ENCODE data around the gene ZBTB9.

Gene ZBTB9

DNA sequence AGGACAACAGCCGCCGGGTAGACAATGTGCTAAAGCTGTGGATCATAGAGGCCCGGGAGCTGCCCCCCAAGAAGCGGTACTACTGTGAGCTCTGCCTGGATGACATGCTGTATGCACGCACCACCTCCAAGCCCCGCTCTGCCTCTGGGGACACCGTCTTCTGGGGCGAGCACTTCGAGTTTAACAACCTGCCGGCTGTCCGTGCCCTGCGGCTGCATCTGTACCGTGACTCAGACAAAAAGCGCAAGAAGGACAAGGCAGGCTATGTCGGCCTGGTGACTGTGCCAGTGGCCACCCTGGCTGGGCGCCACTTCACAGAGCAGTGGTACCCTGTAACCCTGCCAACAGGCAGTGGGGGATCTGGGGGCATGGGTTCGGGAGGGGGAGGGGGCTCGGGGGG lies 16.7 kb upstream of the ZBTB9 start:
- no peak for DNase-seq (ENCODE audit: low read depth in 1 of 2, low spot score in 1 of 2)
- Histone ChIP-seq H3K27me3 (ENCODE audit: insufficient read depth, poor library complexity, severe bottlenecking) (no peaks in the 10 kb centered on the region), H3K4me3 (replicated peaks; ENCODE audit: insufficient read depth, low read length) (no peak overlapping the region), H3K27ac (replicated peaks) (no peak overlapping the region)
- TF ChIP-seq, protein P1, sequence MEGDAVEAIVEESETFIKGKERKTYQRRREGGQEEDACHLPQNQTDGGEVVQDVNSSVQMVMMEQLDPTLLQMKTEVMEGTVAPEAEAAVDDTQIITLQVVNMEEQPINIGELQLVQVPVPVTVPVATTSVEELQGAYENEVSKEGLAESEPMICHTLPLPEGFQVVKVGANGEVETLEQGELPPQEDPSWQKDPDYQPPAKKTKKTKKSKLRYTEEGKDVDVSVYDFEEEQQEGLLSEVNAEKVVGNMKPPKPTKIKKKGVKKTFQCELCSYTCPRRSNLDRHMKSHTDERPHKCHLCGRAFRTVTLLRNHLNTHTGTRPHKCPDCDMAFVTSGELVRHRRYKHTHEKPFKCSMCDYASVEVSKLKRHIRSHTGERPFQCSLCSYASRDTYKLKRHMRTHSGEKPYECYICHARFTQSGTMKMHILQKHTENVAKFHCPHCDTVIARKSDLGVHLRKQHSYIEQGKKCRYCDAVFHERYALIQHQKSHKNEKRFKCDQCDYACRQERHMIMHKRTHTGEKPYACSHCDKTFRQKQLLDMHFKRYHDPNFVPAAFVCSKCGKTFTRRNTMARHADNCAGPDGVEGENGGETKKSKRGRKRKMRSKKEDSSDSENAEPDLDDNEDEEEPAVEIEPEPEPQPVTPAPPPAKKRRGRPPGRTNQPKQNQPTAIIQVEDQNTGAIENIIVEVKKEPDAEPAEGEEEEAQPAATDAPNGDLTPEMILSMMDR (IDR thresholded peaks at IDR 0.05; ENCODE audit: insufficient read depth, low read length), result no peak
- no peak for TF ChIP-seq SPI1 (IDR thresholded peaks at IDR 0.05; ENCODE audit: borderline replicate concordance, low read depth)
- TF ChIP-seq, protein P2, sequence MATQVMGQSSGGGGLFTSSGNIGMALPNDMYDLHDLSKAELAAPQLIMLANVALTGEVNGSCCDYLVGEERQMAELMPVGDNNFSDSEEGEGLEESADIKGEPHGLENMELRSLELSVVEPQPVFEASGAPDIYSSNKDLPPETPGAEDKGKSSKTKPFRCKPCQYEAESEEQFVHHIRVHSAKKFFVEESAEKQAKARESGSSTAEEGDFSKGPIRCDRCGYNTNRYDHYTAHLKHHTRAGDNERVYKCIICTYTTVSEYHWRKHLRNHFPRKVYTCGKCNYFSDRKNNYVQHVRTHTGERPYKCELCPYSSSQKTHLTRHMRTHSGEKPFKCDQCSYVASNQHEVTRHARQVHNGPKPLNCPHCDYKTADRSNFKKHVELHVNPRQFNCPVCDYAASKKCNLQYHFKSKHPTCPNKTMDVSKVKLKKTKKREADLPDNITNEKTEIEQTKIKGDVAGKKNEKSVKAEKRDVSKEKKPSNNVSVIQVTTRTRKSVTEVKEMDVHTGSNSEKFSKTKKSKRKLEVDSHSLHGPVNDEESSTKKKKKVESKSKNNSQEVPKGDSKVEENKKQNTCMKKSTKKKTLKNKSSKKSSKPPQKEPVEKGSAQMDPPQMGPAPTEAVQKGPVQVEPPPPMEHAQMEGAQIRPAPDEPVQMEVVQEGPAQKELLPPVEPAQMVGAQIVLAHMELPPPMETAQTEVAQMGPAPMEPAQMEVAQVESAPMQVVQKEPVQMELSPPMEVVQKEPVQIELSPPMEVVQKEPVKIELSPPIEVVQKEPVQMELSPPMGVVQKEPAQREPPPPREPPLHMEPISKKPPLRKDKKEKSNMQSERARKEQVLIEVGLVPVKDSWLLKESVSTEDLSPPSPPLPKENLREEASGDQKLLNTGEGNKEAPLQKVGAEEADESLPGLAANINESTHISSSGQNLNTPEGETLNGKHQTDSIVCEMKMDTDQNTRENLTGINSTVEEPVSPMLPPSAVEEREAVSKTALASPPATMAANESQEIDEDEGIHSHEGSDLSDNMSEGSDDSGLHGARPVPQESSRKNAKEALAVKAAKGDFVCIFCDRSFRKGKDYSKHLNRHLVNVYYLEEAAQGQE (IDR thresholded peaks at IDR 0.05; ENCODE audit: insufficient replicate concordance, low read depth), result no peak

DNA sequence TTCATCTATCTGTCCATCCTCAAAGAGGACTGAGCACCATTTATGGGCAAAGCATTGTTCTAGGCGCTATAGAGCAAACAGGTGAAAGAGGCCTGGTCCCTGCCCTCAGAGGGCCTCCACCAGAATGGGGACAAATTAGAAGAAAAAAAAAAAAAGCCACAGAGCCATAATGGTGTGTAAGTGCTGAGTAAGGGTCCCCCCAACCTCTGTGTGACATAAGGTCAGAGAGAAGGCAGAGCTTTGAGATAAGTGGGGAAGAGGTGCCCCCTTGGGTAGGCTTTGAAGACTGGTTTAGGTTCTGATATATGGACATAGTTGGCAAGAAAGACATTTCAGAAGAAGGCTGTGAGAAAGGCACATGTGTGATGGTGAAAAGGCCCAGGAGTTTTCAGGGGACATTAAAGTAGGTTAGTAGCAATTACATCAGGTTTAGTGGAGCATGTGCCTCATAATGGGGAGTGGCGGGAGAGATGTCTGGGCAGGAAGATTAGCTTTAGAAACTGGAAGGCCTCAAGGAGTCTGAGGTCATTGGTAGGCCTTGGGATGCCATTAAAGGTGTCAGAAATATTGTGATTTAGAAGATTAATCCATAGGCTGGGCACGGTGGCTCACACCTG lies 15.3 kb upstream of the ZBTB9 start:
- Histone ChIP-seq H3K27ac (replicated peaks) (no peak overlapping the region), H3K4me3 (replicated peaks; ENCODE audit: insufficient read depth, low read length) (no peak overlapping the region), H3K27me3 (ENCODE audit: insufficient read depth, poor library complexity, severe bottlenecking) (no peaks in the 10 kb centered on the region)
- no peak for DNase-seq (ENCODE audit: low read depth in 1 of 2, low spot score in 1 of 2)
- no peak for TF ChIP-seq POLR2AphosphoS5 (IDR thresholded peaks at IDR 0.05; ENCODE audit: low read depth)
- TF ChIP-seq, protein P1 (IDR thresholded peaks at IDR 0.05; ENCODE audit: insufficient read depth, low read length), result no peak
- TF ChIP-seq, protein P2 (IDR thresholded peaks at IDR 0.05; ENCODE audit: insufficient replicate concordance, low read depth), result no peak
- TF ChIP-seq SPI1 (IDR thresholded peaks at IDR 0.05; ENCODE audit: borderline replicate concordance, low read depth), result no peak
- no peak for TF ChIP-seq GABPA (IDR thresholded peaks at IDR 0.05; ENCODE audit: low read depth)

DNA sequence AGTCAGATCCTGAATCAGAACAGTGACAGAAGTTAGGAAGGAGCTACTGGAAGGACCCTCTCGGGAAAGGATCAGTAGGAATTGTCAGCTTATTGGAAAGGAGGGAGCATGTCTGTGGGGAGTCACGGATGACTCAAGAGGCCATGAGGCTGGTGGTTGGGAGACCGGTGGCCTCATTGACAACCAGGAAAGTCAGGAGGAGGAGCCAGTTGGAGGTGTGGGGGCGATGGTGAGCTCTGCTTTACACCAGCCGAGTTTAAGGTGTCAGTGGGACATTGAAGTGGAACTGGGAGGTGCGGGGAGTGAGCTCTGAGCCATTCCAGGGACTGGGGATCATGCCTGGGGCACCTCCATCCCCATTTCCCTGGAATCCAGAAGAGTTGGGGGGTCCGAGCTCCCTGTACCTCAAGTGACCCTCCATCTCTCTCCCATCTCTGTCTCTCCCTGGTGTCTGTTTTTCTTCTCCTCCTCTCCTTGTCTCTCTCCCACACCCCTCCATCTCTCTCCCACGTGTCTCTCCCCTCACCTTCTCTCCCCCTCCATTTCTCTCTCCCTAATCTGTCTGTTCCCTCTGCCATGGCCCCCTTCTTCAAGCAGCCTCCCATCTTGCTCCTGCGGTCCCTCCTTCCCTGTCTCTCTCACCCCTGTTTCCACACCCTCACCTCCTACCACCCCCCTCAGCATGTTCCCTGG lies 14.3 kb upstream of the ZBTB9 start:
- DNase-seq (ENCODE audit: low read depth in 1 of 2, low spot score in 1 of 2), result no peak
- Histone ChIP-seq H3K4me3 (replicated peaks; ENCODE audit: insufficient read depth, low read length) (no peak overlapping the region), H3K27ac (replicated peaks) (no peak overlapping the region), H3K27me3 (ENCODE audit: insufficient read depth, poor library complexity, severe bottlenecking) (no peaks in the 10 kb centered on the region)
- TF ChIP-seq, protein P1 (IDR thresholded peaks at IDR 0.05; ENCODE audit: insufficient read depth, low read length), result no peak
- TF ChIP-seq POLR2AphosphoS5 (IDR thresholded peaks at IDR 0.05; ENCODE audit: low read depth), result no peak
- TF ChIP-seq, protein P2 (IDR thresholded peaks at IDR 0.05; ENCODE audit: insufficient replicate concordance, low read depth), result no peak
- no peak for TF ChIP-seq SPI1 (IDR thresholded peaks at IDR 0.05; ENCODE audit: borderline replicate concordance, low read depth)
- no peak for TF ChIP-seq GABPA (IDR thresholded peaks at IDR 0.05; ENCODE audit: low read depth)
